ENCODE results near the gene RNASEH1. TPM values are rescaled to one million over a fixed set of nuclear protein-coding genes. Genes with fewer than 3 reads are reported as not detected.

The RNASEH1 gene
- total and polyA plus RNA-seq, 2 of the 13 experiments (the other 11 are each of a cell fraction or from before 2014, with no cell fraction given), result 14.5 to 57.4 TPM

DNA sequence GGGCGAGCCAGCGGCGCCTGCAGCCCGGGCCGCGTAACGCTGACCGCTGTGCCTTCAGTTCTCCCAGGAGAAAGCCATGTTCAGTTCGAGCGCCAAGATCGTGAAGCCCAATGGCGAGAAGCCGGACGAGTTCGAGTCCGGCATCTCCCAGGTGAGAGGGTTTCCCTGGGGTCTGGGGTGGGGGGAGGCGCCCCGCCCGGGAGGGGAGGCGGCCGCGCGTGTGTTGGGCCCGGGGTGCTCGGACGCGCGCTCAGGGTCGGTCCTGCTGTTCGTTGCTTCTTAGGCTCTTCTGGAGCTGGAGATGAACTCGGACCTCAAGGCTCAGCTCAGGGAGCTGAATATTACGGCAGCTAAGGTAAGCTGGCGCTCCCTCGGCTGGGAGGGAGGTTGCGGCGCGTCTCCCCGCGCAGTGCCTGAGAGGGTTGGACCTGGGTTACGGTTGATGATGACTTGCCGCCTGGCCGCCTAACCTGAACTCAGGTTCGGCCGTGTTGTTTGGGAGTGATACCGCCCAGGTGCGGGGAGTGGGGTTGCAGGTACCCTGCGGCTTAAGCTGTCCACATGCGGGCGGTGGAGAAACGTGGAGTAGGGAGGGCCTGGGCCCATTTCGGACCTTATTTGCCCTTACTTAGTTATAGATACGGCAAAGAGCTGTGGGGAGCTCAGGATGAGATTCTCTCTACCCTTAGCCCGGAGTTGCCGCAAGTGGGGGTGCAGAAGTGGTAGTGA, 17.6 kb upstream of the RNASEH1 start (continued):
- TF ChIP-seq ZBTB7B (CRISPR knock-in tag; IDR thresholded peaks at IDR 0.05) (peak; percentile 22; the same call in 1 of the 2 replicates), JUNB (CRISPR knock-in tag; IDR thresholded peaks at IDR 0.05; ENCODE audit: borderline replicate concordance) (no peak), ZNF431 (CRISPR knock-in tag; IDR thresholded peaks at IDR 0.05; ENCODE audit: borderline replicate concordance, low read depth) (0 out of 2 replicates have a peak, but pooled peaks have one; percentile 57), FLYWCH1 (CRISPR knock-in tag; IDR thresholded peaks at IDR 0.05) (no peak), ZMYM4 (CRISPR knock-in tag; IDR thresholded peaks at IDR 0.05) (no peak), ZNF296 (CRISPR knock-in tag; conservative IDR thresholded peaks at IDR 0.05) (peak; percentile 15; the same call in 1 of the 2 replicates), NCOA5 (CRISPR knock-in tag; IDR thresholded peaks at IDR 0.05) (no peak), KDM5A (IDR thresholded peaks at IDR 0.05; ENCODE audit: borderline replicate concordance, low read length) (peak; percentile 17; the same call in 1 of the 2 replicates), ZNF792 (CRISPR knock-in tag; IDR thresholded peaks at IDR 0.05) (0 out of 2 replicates have a peak, but pooled peaks have one; percentile 36), ZNF7 (CRISPR knock-in tag; IDR thresholded peaks at IDR 0.05) (0 out of 2 replicates have a peak, but pooled peaks have one; percentile 38), ZFP82 (CRISPR knock-in tag; IDR thresholded peaks at IDR 0.05; ENCODE audit: borderline replicate concordance) (peak; percentile 73; the same call in 1 of the 2 replicates), ZNF773 (CRISPR knock-in tag; IDR thresholded peaks at IDR 0.05; ENCODE audit: borderline replicate concordance) (peak; percentile 20; the same call in 1 of the 2 replicates), AGO2 (optimal IDR thresholded peaks at IDR 0.05; ENCODE audit: low read depth, low read length) (peak; percentile 93), HES4 (CRISPR knock-in tag; IDR thresholded peaks at IDR 0.05; ENCODE audit: borderline replicate concordance) (peak; percentile 61; the same call in 1 of the 2 replicates), ZNF781 (CRISPR knock-in tag; IDR thresholded peaks at IDR 0.05; ENCODE audit: borderline replicate concordance, not compliant biosample characterization) (peak; percentile 59), ZNF850 (CRISPR knock-in tag; conservative IDR thresholded peaks at IDR 0.05) (0 out of 2 replicates have a peak, but pooled peaks have one; percentile 18), ZKSCAN1 (IDR thresholded peaks at IDR 0.05; ENCODE audit: low read length) (no peak), JDP2 (CRISPR knock-in tag; IDR thresholded peaks at IDR 0.05; ENCODE audit: borderline replicate concordance) (no peak)
- TF ChIP-seq, protein P1, sequence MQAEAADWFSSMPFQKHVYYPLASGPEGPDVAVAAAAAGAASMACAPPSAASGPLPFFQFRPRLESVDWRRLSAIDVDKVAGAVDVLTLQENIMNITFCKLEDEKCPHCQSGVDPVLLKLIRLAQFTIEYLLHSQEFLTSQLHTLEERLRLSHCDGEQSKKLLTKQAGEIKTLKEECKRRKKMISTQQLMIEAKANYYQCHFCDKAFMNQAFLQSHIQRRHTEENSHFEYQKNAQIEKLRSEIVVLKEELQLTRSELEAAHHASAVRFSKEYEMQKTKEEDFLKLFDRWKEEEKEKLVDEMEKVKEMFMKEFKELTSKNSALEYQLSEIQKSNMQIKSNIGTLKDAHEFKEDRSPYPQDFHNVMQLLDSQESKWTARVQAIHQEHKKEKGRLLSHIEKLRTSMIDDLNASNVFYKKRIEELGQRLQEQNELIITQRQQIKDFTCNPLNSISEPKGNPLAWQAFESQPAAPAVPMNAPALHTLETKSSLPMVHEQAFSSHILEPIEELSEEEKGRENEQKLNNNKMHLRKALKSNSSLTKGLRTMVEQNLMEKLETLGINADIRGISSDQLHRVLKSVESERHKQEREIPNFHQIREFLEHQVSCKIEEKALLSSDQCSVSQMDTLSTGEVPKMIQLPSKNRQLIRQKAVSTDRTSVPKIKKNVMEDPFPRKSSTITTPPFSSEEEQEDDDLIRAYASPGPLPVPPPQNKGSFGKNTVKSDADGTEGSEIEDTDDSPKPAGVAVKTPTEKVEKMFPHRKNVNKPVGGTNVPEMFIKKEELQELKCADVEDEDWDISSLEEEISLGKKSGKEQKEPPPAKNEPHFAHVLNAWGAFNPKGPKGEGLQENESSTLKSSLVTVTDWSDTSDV (CRISPR knock-in tag; IDR thresholded peaks at IDR 0.05), result peak; percentile 63; the same call in 1 of the 2 replicates
- TF ChIP-seq, protein P2, sequence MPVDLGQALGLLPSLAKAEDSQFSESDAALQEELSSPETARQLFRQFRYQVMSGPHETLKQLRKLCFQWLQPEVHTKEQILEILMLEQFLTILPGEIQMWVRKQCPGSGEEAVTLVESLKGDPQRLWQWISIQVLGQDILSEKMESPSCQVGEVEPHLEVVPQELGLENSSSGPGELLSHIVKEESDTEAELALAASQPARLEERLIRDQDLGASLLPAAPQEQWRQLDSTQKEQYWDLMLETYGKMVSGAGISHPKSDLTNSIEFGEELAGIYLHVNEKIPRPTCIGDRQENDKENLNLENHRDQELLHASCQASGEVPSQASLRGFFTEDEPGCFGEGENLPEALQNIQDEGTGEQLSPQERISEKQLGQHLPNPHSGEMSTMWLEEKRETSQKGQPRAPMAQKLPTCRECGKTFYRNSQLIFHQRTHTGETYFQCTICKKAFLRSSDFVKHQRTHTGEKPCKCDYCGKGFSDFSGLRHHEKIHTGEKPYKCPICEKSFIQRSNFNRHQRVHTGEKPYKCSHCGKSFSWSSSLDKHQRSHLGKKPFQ (CRISPR knock-in tag; IDR thresholded peaks at IDR 0.05; ENCODE audit: insufficient replicate concordance), result peak; percentile 86
- TF ChIP-seq, protein P3, sequence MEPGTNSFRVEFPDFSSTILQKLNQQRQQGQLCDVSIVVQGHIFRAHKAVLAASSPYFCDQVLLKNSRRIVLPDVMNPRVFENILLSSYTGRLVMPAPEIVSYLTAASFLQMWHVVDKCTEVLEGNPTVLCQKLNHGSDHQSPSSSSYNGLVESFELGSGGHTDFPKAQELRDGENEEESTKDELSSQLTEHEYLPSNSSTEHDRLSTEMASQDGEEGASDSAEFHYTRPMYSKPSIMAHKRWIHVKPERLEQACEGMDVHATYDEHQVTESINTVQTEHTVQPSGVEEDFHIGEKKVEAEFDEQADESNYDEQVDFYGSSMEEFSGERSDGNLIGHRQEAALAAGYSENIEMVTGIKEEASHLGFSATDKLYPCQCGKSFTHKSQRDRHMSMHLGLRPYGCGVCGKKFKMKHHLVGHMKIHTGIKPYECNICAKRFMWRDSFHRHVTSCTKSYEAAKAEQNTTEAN (CRISPR knock-in tag; conservative IDR thresholded peaks at IDR 0.05), result peak; percentile 31; the same call in 1 of the 2 replicates
- TF ChIP-seq, protein P4, sequence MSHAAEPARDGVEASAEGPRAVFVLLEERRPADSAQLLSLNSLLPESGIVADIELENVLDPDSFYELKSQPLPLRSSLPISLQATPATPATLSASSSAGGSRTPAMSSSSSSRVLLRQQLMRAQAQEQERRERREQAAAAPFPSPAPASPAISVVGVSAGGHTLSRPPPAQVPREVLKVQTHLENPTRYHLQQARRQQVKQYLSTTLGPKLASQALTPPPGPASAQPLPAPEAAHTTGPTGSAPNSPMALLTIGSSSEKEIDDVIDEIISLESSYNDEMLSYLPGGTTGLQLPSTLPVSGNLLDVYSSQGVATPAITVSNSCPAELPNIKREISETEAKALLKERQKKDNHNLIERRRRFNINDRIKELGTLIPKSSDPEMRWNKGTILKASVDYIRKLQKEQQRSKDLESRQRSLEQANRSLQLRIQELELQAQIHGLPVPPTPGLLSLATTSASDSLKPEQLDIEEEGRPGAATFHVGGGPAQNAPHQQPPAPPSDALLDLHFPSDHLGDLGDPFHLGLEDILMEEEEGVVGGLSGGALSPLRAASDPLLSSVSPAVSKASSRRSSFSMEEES (CRISPR knock-in tag; IDR thresholded peaks at IDR 0.05), result no peak

Measured in HepG2 (cell line).